GM12878 (cell line): ENCODE data around the gene DMPK. TPM values are rescaled to one million over a fixed set of nuclear protein-coding genes. Genes with fewer than 3 reads are reported as not detected.
A peak's percentile ranks its signal among the peaks of the same experiment; 100 is the strongest.

Experiments used
- BACH1 ChIP-seq: fragments of 450-650 bp; IDR thresholded peaks from 2 replicates; pipeline ENCODE4 v1.6.1; 2017; ENCODE audit warnings: mild to moderate bottlenecking, borderline replicate concordance
- BCLAF1 ChIP-seq: fragments of 450-650 bp; IDR thresholded peaks from 2 replicates; pipeline ENCODE4 v1.6.1; 2017; ENCODE audit warnings: antibody characterized with exemption, mild to moderate bottlenecking, moderate library complexity
- BMI1 ChIP-seq: fragments of 450-650 bp; IDR thresholded peaks from 2 replicates; pipeline ENCODE4 v1.6.1; 2016; ENCODE audit warnings: mild to moderate bottlenecking, moderate library complexity, borderline replicate concordance
- CEBPB ChIP-seq, 2 experiments: fragments of 150-350 bp in 1 of 2; IDR thresholded peaks; 2 replicates each; pipeline ENCODE4 v1.6.1; 2012 to 2014; ENCODE audit warnings: low read depth in 2 of 2, low read length in 2 of 2, borderline replicate concordance in 1 of 2, inconsistent platforms in 1 of 2
- CHD1 ChIP-seq: IDR thresholded peaks from 2 replicates; pipeline ENCODE4 v1.6.1; 2012; ENCODE audit warnings: low read depth, low read length, improper control_type of control experiment
- CREB1 ChIP-seq: IDR thresholded peaks from 2 replicates; pipeline ENCODE4 v1.6.1; 2012; ENCODE audit warnings: low read depth, mild to moderate bottlenecking, inconsistent platforms
- CREM ChIP-seq: IDR thresholded peaks from 2 replicates; pipeline ENCODE4 v1.6.1; 2014; ENCODE audit warnings: antibody characterized with exemption, low read depth
- DPF2 ChIP-seq: fragments of 450-650 bp; IDR thresholded peaks from 2 replicates; pipeline ENCODE4 v1.6.1; 2017; ENCODE audit warnings: mild to moderate bottlenecking
- E2F4 ChIP-seq: IDR thresholded peaks from 2 replicates; pipeline ENCODE4 v1.6.1; 2012; ENCODE audit warnings: low read depth, low read length, improper control_type of control experiment
- MEF2B ChIP-seq: fragments of 450-650 bp; IDR thresholded peaks from 2 replicates; pipeline ENCODE4 v1.6.1; 2018; ENCODE audit warnings: mild to moderate bottlenecking, moderate library complexity; ENCODE audit not compliant: partially characterized antibody, poor library complexity, severe bottlenecking
- MYC ChIP-seq: IDR thresholded peaks from 2 replicates; pipeline ENCODE4 v1.6.1; 2011; ENCODE audit warnings: mild to moderate bottlenecking, low read length, moderate library complexity, inconsistent platforms; ENCODE audit not compliant: insufficient read depth, insufficient replicate concordance, insufficient read length, severe bottlenecking
- NFXL1 ChIP-seq: fragments of 450-650 bp; IDR thresholded peaks from 2 replicates; pipeline ENCODE4 v1.6.1; 2017; ENCODE audit warnings: antibody characterized with exemption, mild to moderate bottlenecking, borderline replicate concordance
- NFYB ChIP-seq: IDR thresholded peaks from 2 replicates; pipeline ENCODE4 v1.6.1; 2011; ENCODE audit warnings: low read depth, mild to moderate bottlenecking, low read length, improper control_type of control experiment, moderate library complexity; ENCODE audit not compliant: insufficient read depth
- PBX3 ChIP-seq: IDR thresholded peaks from 2 replicates; pipeline ENCODE4 v1.6.1; 2011; ENCODE audit warnings: mild to moderate bottlenecking, low read depth, low read length, moderate library complexity; ENCODE audit not compliant: insufficient replicate concordance
- RELB ChIP-seq: fragments of 450-650 bp; IDR thresholded peaks from 2 replicates; pipeline ENCODE4 v1.6.1; 2017; ENCODE audit warnings: low read depth, mild to moderate bottlenecking, moderate library complexity
- STAT1 ChIP-seq: fragments of 450-650 bp; conservative IDR thresholded peaks from 2 replicates; pipeline ENCODE4 v1.6.1; 2014; ENCODE audit warnings: antibody characterized with exemption, mild to moderate bottlenecking
- SUPT20H ChIP-seq: IDR thresholded peaks from 2 replicates; pipeline ENCODE4 v1.6.1; 2011; ENCODE audit warnings: low read depth, mild to moderate bottlenecking, low read length, moderate library complexity, borderline replicate concordance; ENCODE audit not compliant: control insufficient read depth
- TARDBP ChIP-seq: IDR thresholded peaks from 2 replicates; pipeline ENCODE4 v1.6.1; 2016; ENCODE audit warnings: borderline replicate concordance
- TBL1XR1 ChIP-seq: IDR thresholded peaks from 2 replicates; pipeline ENCODE4 v1.6.1; 2012; ENCODE audit warnings: low read depth, low read length, improper control_type of control experiment
- TCF7 ChIP-seq: IDR thresholded peaks from 2 replicates; pipeline ENCODE4 v1.6.1; 2014; ENCODE audit warnings: antibody characterized with exemption, borderline replicate concordance
- USF2 ChIP-seq: IDR thresholded peaks from 2 replicates; pipeline ENCODE4 v1.6.1; 2011; ENCODE audit warnings: low read depth, low read length, improper control_type of control experiment, borderline replicate concordance
- polyA plus RNA-seq, 11 experiments: library from polyadenylated mRNA; depleted of rRNA in 4 of 11; unstranded in 6 of 11; stranded (reverse) in 5 of 11; fragments of >200 nt; fragmentation: Nextera tagmentation in 4 of 11; fragmentation: Illumina TruSeq in 1 of 11; extraction: Ambion mirVana in 4 of 11; extraction: Trizol in 1 of 11; gene quantifications; 1 replicate in 1 of 11; 2 replicates in 10 of 11; pipeline versions ENCODE4 v1.2.1 to v1.2.3, GENCODE V29; 2011 to 2016; ENCODE audit warnings: inconsistent platforms in 2 of 11, missing spikeins in 2 of 11, low read depth in 1 of 11
- total RNA-seq, 4 experiments: library from RNA; depleted of rRNA in 3 of 4; stranded (reverse); fragments of >200 nt in 3 of 4; fragmentation: Illumina TruSeq in 1 of 4; extraction: Trizol in 1 of 4; gene quantifications; 2 replicates each; pipeline versions ENCODE4 v1.2.1 to v1.2.3, GENCODE V29; 2013 to 2021

DMPK gene
- total and polyA plus RNA-seq, 10 of the 15 experiments (the other 5 are each of a cell fraction or from before 2014, with no cell fraction given), result 0.60 to 33.6 (median 5.2) TPM

DNA sequence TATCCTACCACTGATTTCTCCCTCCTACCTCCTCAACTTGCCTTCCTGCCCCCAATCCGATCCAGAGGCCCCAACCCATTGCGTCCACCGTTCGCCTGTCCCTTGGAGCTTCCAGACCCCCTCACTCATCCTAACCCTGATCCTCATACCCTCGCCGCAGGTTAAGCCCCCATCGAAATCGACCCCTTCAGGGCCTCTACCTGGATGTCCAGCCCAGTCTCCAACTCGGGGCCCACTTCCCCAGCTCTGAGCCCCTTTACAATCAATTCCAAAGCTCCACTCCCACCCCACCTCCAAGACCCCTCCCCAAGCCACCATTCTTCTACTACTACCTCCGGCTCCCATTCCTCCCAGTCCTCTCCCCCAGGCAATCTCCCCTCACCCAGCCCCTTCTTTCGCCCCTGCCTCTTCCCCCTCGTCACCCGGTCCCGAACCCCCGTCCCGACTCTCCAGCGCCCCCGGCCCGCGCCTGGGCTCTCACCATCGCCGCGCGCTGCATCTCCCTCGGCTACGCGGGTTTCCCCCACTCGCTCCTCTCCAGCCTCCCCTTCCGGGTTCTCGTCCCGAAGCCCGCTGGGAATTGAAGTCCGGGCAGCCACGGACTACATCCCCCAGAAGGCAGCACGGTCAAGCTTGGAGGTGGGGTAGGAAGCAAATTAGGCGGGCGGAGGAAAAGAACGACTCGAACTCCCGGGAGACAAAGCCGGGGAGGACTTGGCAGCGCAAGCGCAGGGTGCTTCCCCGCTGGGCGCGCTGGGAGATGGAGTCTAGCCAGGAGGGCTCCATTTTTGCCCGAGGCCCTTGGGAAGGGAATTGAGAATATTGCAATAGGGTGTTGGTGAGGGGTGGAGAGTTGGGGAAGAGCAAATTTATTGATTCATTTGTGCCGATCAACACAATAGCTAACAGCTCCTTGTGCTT lies 51.7 kb downstream of the DMPK start, which contains the start of gene FBXO46 (continued):
- TF ChIP-seq BACH1, result no peak
- no peak for TF ChIP-seq CEBPB (IDR thresholded peaks at IDR 0.05; ENCODE audit: borderline replicate concordance in 1 of 2, low read depth in 2 of 2, low read length in 2 of 2)
- TF ChIP-seq SUPT20H, result no peak
- TF ChIP-seq RELB, result peak; percentile 74; the same call in 1 of the 2 replicates
- no peak for TF ChIP-seq NFYB
- TF ChIP-seq CREB1, result peak; percentile 86
- TF ChIP-seq DPF2, result no peak
- TF ChIP-seq USF2, result no peak
- 0 out of 2 replicates have a peak, but pooled peaks have one; percentile 44 for TF ChIP-seq STAT1
- TF ChIP-seq CHD1, result no peak
- TF ChIP-seq E2F4, result peak; percentile 51; the same call in 1 of the 2 replicates
- peak; percentile 96 for TF ChIP-seq CREM
- TF ChIP-seq NFXL1, result no peak
- no peak for TF ChIP-seq BMI1
- peak; percentile 1 for TF ChIP-seq PBX3
- peak; percentile 92; the same call in 1 of the 2 replicates for TF ChIP-seq TARDBP
- TF ChIP-seq MYC, result no peak
- TF ChIP-seq BCLAF1, result no peak
- no peak for TF ChIP-seq TBL1XR1
- TF ChIP-seq MEF2B, result peak; percentile 96
- TF ChIP-seq TCF7, result no peak
